HPDE6-E6E7 (cell line): ENCODE results near the gene FAIM2.

Experiments
- DNase-seq: peaks from one replicate; pipeline ENCODE4 v3.0.0; 2011; ENCODE audit warnings: missing footprints; ENCODE audit errors: extremely low spot score

The FAIM2 gene

GRCh38 chr12:49939707-49940106 lies 36.0 kb upstream of the FAIM2 start:
- DNase-seq, result no peak

GRCh38 chr12:49939307-49939706 lies 35.6 kb upstream of the FAIM2 start:
- DNase-seq, result no peak

- DNase-seq, result no peak
Measured at GRCh38 chr12:49937639-49938300, 34.1 kb upstream of the FAIM2 start.

GRCh38 chr12:49936925-49937324 lies 33.2 kb upstream of the FAIM2 start:
- no peak for DNase-seq

- DNase-seq, result no peak
Measured at GRCh38 chr12:49934505-49934904, 30.8 kb upstream of the FAIM2 start.

GRCh38 chr12:49933796-49934195 lies 30.1 kb upstream of the FAIM2 start:
- DNase-seq, result no peak

GRCh38 chr12:49932533-49933130 lies 28.9 kb upstream of the FAIM2 start:
- no peak for DNase-seq

- DNase-seq, result no peak
Measured at GRCh38 chr12:49932023-49932422, 28.3 kb upstream of the FAIM2 start.

GRCh38 chr12:49930515-49931288 lies 27.0 kb upstream of the FAIM2 start:
- peak; percentile 49 for DNase-seq

- DNase-seq, result no peak
Measured at GRCh38 chr12:49929581-49929980, 25.9 kb upstream of the FAIM2 start.

GRCh38 chr12:49928471-49928870 lies 24.8 kb upstream of the FAIM2 start:
- no peak for DNase-seq

GRCh38 chr12:49925433-49926204 lies 21.9 kb upstream of the FAIM2 start:
- no peak for DNase-seq

GRCh38 chr12:49924628-49925246 lies 21.0 kb upstream of the FAIM2 start:
- DNase-seq, result no peak

GRCh38 chr12:49923880-49924556 lies 20.3 kb upstream of the FAIM2 start:
- DNase-seq, result no peak

GRCh38 chr12:49923035-49923644 lies 19.4 kb upstream of the FAIM2 start:
- no peak for DNase-seq

GRCh38 chr12:49922349-49923034 lies 18.8 kb upstream of the FAIM2 start:
- no peak for DNase-seq

- DNase-seq, result no peak
Measured at GRCh38 chr12:49921936-49922335, 18.2 kb upstream of the FAIM2 start.

- no peak for DNase-seq
Measured at GRCh38 chr12:49921299-49921698, 17.6 kb upstream of the FAIM2 start.

GRCh38 chr12:49920915-49921286 lies 17.2 kb upstream of the FAIM2 start:
- no peak for DNase-seq

GRCh38 chr12:49920241-49920914 lies 16.7 kb upstream of the FAIM2 start:
- no peak for DNase-seq
